ENCODE data around the gene EML4. TPM values are rescaled to one million over a fixed set of nuclear protein-coding genes. Genes with fewer than 3 reads are reported as not detected.

The EML4 gene
- total and polyA plus RNA-seq, 9 of the 15 experiments (the other 6 are each of a cell fraction or from before 2014, with no cell fraction given), result 14.7 to 48.3 (median 36.5) TPM

DNA sequence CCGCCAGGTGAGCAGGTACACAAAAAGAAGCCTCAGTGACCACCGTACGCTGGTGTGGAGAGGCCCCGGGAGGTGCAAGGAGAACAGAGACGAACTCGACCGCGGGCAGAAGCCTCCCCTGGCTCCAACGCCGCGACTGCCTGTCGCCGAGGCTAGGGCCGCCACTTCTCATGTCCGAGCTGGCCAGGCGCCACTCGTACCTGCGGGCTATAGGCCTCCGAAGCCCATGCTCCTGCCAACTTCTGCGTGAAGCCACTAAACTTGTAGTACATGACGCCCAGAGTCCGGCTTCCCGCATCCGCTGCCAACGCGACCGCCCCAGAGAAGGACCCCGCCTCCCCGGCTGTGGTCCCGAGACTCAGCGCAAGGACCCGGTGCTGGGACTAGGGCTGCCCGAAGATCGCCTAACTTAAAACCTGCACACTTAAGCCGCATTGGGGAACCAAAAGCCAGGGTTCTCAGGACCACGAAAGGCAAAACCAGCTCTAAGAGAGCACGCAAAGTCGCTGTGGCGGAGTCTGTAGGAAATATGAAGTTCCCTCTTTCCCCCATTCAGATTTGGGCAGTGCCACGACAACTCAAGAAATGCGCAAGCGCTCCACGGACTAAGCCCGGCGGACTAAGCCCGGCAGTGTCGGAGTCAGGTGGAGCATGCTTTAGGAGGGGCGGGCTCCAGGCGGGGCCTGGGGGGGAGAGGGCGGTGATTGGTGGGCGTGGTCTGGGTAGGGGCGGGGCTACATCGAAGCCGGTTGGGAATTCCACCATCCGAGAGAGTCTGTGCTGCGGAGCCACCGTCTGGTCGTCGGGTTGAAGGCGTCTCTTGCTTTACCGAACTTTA, 192.0 kb downstream of the EML4 start, which contains the start of gene COX7A2L:
Gene COX7A2L, minus strand, starts transcription at position 328 of the 838 bp plus-strand sequence. Its CDS starts 56 bp downstream, at position 272.
- 0% methylated on average over 58 of the region's 61 CpGs for WGBS (ENCODE audit: insufficient coverage, low coverage, missing lambda C conversion rate)
- ATAC-seq (peak; percentile 93), FAIRE-seq (peak; percentile 92), DNase-seq (ENCODE audit: extremely low read depth in 1 of 4, low spot score in 3 of 4) (peak; percentile 96 to 99 (median 98))
- ChIA-PET POLR2A (interaction anchor here (1.5 kb wide), 1 partner anchor 15 kb away, joined by 9 read pairs; no protein-coding TSS in a partner anchor), CTCF (ENCODE audit: low intra/inter-chr PET ratio) (no interaction called here)
- Histone ChIP-seq H3K9me1 (ENCODE audit: control insufficient read depth, insufficient read depth, low read length) (peaks cover 3% of the 10 kb centered on the region), H3K79me2 (ENCODE audit: control insufficient read depth, insufficient read depth, low read length) (peaks cover 50% of the 10 kb centered on the region), H2AFZ (ENCODE audit: low read depth, low read length) (peak within 1 kb of the TSS; percentile 100), H3K9me3 (replicated peaks; ENCODE audit: control insufficient read depth, insufficient read depth, low read depth, low read length) (no peaks in the 10 kb centered on the region), H3K9ac (ENCODE audit: insufficient read depth in 1 of 2, low read depth in 2 of 2, low read length in 2 of 2) (peak within 1 kb of the TSS; percentile 96 to 98), H3K4me1 (replicated peaks in 1 of 2; ENCODE audit: control insufficient read depth in 2 of 2, insufficient read depth in 2 of 2, low read length in 2 of 2) (peaks cover 13 to 27% of the 10 kb centered on the region in 2 experiments; a peak in 4 of 5 replicates), H3K27me3 (ENCODE audit: control insufficient read depth in 2 of 2, insufficient read depth in 2 of 2, low read length in 2 of 2) (peaks cover 3 to 11% of the 10 kb centered on the region in 2 experiments; a peak in 4 of 5 replicates), H3K4me2 (ENCODE audit: insufficient read depth, low read length) (peak within 1 kb of the TSS; percentile 97), H4K20me1 (replicated peaks; ENCODE audit: control insufficient read depth, insufficient read depth, low read length) (peaks cover 19% of the 10 kb centered on the region), H3K36me3 (ENCODE audit: control insufficient read depth, insufficient read depth, low read length) (peaks cover 14% of the 10 kb centered on the region), H3K27ac (ENCODE audit: extremely low read depth, low read depth, low read length) (peak within 1 kb of the TSS; percentile 97), H3K4me3 (peak within 1 kb of the TSS; percentile 99)
- intact Hi-C loops (cut with micrococcal nuclease), result loop anchor here (2.0 to 5.0 kb wide), 3 partner anchors 114 to 264 kb away; no protein-coding TSS in a partner anchor
- no TSS peak for BruUV-seq (replicated peaks)
- in situ Hi-C loops (cut with MboI), result no loop called here
- TF ChIP-seq, protein P1, sequence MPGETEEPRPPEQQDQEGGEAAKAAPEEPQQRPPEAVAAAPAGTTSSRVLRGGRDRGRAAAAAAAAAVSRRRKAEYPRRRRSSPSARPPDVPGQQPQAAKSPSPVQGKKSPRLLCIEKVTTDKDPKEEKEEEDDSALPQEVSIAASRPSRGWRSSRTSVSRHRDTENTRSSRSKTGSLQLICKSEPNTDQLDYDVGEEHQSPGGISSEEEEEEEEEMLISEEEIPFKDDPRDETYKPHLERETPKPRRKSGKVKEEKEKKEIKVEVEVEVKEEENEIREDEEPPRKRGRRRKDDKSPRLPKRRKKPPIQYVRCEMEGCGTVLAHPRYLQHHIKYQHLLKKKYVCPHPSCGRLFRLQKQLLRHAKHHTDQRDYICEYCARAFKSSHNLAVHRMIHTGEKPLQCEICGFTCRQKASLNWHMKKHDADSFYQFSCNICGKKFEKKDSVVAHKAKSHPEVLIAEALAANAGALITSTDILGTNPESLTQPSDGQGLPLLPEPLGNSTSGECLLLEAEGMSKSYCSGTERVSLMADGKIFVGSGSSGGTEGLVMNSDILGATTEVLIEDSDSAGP (CRISPR knock-in tag; IDR thresholded peaks at IDR 0.05), result no peak
- TF ChIP-seq, protein P2, sequence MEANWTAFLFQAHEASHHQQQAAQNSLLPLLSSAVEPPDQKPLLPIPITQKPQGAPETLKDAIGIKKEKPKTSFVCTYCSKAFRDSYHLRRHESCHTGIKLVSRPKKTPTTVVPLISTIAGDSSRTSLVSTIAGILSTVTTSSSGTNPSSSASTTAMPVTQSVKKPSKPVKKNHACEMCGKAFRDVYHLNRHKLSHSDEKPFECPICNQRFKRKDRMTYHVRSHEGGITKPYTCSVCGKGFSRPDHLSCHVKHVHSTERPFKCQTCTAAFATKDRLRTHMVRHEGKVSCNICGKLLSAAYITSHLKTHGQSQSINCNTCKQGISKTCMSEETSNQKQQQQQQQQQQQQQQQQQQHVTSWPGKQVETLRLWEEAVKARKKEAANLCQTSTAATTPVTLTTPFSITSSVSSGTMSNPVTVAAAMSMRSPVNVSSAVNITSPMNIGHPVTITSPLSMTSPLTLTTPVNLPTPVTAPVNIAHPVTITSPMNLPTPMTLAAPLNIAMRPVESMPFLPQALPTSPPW (CRISPR knock-in tag; IDR thresholded peaks at IDR 0.05), result peak; percentile 95
- peak; percentile 86 for TF ChIP-seq SIN3B (IDR thresholded peaks at IDR 0.05; ENCODE audit: low read depth)
- TF ChIP-seq ARNT (IDR thresholded peaks at IDR 0.05), result 0 out of 4 replicates have a peak, but pooled peaks of 1 of the 2 experiments have one; percentile 50
- TF ChIP-seq ETV6 (IDR thresholded peaks at IDR 0.05; ENCODE audit: borderline replicate concordance in 1 of 2, low read depth in 2 of 2, low read length in 1 of 2), result no peak
- TF ChIP-seq ETV6 (CRISPR knock-in tag; IDR thresholded peaks at IDR 0.05; ENCODE audit: borderline replicate concordance), result 0 out of 2 replicates have a peak, but pooled peaks have one; percentile 20
- no peak for TF ChIP-seq NR1H2 (CRISPR knock-in tag; IDR thresholded peaks at IDR 0.05)
- TF ChIP-seq KDM5B (IDR thresholded peaks at IDR 0.05; ENCODE audit: insufficient replicate concordance, low read depth, low read length), result peak; percentile 23
- TF ChIP-seq, protein P3, sequence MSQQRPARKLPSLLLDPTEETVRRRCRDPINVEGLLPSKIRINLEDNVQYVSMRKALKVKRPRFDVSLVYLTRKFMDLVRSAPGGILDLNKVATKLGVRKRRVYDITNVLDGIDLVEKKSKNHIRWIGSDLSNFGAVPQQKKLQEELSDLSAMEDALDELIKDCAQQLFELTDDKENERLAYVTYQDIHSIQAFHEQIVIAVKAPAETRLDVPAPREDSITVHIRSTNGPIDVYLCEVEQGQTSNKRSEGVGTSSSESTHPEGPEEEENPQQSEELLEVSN (IDR thresholded peaks at IDR 0.05; ENCODE audit: borderline replicate concordance in 1 of 2, extremely low read depth in 1 of 2, insufficient read depth in 1 of 2, insufficient read length in 1 of 2, low read depth in 1 of 2, low read length in 1 of 2, poor library complexity in 1 of 2, severe bottlenecking in 1 of 2), result peak in 1 of 2 experiments; percentile 37
- TF ChIP-seq SUPT5H (IDR thresholded peaks at IDR 0.05), result peak; percentile 87
- peak; percentile 63; the same call in 1 of the 2 replicates for TF ChIP-seq RUNX1 (IDR thresholded peaks at IDR 0.05; ENCODE audit: low read depth)
- TF ChIP-seq POLR2G (IDR thresholded peaks at IDR 0.05; ENCODE audit: low read depth, low read length), result peak; percentile 93
- 0 out of 2 replicates have a peak, but pooled peaks have one; percentile 12 for TF ChIP-seq ELF2 (CRISPR knock-in tag; IDR thresholded peaks at IDR 0.05)
- TF ChIP-seq GABPB1 (CRISPR knock-in tag; IDR thresholded peaks at IDR 0.05), result peak; percentile 61
- TF ChIP-seq RAD21 (CRISPR knock-in tag; conservative IDR thresholded peaks at IDR 0.05 in 1 of 2, IDR thresholded peaks at IDR 0.05 in 1 of 2), result peak; percentile 43 to 52; a peak in 3 of 4 replicates
